HG02610 (cell line): ENCODE measurements around the gene RASSF5.

Source experiments
- ATAC-seq: cut with Tn5 transposase; IDR thresholded peaks from one replicate; pipeline ENCODE4 v1.9.1; 2021; ENCODE audit warnings: mild to moderate bottlenecking, moderate library complexity; ENCODE audit not compliant: unreplicated experiment

Gene RASSF5

DNA sequence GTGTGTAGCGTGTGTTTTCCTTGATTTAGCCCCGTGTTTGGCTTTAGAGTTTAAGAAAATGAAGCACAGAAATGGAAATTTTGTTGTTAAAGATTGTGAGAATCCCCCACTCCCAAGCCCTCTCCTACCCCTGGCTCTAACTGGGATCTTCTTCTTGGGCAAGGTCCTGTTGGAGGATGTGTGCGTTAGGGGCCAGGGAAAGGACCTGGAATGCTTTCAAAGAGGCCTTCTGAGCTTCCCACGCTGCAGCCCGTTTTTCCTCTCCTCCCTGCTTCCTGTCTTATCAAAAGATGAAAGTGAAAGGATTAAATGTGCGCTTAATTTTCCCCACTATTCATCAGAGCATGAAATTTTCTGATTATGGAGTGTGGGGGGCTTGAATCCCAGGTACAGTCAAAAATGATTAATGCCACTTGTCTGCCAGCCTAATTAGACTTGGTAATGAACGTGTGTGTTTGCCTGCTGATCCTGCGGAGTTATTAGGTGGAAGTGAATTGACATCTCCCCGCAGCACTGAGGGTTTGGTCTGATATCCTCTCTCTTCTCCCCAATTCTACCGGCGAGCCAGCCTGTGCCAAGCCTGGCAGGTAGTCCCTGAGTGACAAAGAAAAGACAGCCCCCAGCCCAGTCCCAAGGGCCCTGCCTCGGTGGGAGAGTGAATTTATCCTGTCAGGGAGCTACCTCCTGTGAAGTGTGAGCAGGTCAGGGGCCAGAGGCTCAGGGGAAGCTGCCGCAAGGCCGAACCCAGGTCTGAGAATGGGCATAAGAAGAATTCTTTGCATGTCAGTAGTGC is 4.9 kb downstream of the RASSF5 start:
- ATAC-seq: no peak

DNA sequence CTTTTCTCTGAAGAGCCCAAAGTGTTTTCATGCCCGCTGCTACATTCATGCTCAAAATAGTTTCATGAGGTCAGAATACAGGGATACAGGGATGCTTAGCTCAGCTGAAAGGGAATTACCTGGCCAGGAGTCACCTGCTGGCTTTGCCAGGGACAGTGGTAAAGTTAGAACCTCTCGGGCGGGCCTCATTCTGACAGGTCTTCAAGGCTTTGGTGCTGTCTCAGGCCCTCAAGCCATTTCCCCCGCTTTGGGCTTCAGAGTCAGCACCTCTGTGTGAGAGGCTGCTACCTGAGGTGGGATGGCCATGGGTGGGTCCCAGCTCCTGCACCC is 5.5 kb downstream of the RASSF5 start:
- ATAC-seq: no peak

DNA sequence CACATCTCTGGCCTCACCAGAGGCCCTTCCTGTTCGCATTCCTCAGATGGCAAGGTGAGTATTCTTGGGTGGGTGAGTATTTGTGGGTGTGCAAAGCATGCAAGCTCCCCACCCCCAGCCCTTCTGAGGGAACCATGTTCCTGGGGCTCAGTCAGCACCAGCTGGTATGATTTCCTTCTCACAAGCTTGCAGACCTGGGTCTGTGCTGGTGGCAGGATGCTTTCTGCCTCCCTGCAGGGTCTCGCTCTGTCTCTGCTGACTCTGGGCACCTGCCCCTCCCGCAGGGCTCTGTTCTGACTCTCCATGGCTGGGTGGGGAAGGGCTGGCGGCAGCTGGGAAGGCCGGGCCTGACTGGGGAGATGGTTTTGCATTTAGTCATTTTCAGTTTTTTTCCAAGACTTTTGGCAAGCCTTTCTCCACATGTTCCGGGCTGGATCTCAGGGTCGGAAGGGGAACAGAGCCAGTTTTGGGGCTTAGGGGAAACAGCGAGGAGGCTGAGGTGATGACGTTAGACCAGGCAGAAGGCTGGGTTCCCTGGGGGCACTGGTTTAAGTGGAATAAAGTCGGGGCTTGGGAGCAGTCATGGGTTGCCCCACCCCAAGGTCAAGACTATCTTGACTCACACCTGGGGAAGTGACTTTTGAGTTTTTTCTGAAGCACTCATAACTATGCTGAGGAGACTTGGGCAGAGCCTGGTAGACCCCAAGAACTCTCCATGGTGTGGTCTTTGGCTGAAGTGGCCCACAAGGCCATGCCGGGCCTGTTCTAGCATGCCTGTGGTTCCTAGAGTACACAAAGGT is 6.2 kb downstream of the RASSF5 start:
- no peak for ATAC-seq

DNA sequence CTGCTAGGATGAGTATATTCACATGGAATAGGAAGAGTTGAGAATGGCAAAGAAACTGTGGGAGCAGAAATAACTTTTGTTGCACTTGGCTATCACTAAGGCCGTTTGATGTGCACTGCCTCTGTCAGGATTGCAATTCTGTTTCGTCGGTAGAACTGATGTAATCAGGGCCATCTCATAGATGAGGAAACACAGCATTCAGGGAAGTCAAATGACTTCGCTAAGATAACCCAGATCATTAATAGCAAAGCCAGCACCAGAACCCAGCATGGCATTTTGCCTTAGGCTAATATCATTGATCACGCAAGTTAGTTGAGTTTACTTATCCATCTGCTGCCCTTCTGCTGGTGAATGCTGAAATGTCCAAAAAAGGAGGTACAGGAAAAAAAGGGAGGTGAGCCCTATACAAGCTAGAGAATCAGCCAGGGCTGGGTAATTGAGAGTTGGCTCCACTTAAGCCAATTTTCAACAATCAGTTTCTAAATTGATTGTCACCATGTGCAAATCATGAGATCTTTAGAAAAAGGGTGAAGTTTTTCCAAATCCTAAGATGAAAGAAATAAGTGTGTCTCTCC is 7.6 kb downstream of the RASSF5 start:
- ATAC-seq: no peak

DNA sequence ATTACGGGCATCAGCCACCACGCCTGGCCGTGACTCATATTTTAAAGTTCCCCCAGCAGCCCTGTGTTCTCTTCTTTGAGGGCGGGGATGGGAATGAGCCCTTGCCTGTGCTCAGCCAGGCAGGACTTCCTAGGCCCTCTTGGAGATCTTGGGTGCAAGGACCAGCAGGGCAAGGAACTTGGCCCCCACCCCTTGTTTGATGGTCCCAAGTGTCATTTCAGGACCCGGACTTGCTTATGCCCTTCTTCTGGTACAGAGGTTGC is 9.3 kb downstream of the RASSF5 start:
- ATAC-seq: no peak

DNA sequence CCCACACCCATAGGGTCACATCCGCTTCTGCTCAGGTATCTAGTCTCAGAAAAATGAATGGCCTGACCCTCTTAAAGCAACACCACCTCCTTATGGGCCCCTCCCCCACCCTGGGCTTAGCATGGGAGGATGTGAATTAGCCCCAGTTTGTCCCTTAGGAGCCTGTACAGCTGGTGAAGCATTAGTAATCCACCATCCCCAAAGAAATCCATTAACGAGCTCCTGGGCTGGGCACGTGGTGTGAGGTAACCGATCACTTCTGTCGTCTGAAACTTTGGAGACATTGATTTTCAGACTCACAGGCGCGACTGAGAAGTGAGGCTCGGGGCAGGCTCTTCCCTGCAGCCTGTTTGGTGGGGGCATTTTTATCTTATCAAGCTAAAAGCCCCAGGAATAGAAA is 10.5 kb downstream of the RASSF5 start:
- ATAC-seq: no peak

DNA sequence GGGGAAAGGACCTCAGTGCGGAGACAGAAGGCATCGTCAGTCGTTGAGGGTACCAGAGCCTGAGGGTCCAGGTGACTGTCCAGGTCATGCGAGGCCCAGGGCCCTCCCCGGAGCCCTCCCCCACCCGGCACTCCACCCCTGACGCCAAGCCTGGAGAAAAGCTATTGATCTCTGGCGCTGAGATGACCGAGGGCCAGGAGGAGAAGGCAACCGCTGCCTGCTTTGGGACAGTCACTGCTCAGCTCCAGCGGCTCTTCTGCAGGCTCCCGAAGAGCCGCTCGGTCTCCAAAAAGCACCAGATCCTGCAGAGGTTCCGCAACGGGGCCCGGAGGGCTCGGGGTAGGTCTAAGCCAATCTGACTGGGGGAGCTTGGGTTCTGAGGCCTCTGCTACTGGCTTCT is 10.9 kb downstream of the RASSF5 start:
- ATAC-seq: no peak

DNA sequence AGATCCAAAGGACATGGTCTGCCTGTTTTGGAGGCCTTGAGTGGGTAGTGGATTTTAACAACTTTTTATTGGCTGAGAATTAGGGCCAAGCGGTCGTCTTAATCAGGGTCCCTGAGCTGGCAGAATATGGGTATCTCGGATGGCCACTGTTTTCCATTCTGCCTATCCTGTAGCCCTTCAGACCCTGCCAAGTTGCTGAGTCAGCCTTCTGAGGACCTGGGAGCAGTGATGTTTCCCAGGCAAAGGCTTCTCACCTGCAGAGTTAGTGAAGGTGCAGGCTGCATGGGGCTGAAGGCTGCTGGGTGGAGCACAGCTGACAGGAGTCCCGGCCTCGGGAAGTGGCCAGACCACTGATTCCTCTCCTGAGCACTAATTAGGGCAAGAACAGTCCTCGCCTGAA is 11.4 kb downstream of the RASSF5 start:
- ATAC-seq: no peak

DNA sequence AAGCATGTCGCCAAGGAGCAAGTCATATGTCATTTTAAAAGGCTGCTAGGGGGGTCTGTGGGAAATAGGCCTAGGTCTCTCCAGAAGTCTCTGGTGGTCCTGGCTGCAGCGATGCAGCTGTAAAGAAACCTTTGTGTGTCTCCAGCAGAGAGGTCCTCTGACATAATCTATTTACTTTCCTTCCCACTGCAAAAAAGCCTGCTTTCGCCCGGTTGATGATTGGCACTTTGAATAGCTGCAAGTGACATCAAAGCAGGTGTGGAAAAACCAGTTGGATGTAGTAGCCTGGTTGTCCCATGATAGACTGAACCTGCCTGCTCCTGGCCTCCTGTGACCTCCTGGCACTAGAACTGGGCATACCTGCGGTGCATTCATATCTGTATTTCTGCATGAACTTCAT is 13.8 kb downstream of the RASSF5 start:
- ATAC-seq: no peak

DNA sequence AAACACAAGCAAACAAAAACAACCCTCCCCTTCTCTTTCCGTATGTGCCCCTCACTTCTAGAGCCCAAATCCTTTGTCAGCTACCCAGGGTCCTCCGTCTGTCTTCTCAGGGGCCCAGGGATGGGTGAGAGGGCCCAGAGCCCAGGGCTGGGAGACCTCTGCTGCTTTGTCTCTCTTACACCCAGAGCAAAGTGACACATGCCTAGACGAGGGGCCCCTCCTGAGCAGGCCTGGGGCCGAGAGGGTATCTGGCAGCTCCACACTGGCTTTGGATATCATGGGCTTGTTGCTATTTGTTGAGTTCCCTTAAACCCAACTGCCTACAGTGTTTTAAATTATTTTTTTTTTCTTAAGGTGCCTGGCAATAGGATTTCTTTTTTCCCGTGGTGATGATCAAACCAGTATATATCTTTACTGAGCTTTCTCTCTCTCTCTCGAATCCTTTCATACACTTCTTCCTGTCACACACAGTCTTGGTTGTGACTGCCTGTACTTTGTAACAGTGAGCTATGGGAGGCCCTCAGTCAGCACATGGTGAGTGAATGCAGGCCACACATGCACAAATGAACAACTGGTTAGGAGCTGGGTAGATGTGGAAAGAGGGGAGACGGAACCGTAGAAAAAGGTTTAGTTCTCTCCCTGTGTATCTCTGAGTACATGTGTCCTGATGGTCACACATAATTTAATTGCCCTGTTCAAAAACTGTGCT is 14.5 kb downstream of the RASSF5 start:
- ATAC-seq: no peak

DNA sequence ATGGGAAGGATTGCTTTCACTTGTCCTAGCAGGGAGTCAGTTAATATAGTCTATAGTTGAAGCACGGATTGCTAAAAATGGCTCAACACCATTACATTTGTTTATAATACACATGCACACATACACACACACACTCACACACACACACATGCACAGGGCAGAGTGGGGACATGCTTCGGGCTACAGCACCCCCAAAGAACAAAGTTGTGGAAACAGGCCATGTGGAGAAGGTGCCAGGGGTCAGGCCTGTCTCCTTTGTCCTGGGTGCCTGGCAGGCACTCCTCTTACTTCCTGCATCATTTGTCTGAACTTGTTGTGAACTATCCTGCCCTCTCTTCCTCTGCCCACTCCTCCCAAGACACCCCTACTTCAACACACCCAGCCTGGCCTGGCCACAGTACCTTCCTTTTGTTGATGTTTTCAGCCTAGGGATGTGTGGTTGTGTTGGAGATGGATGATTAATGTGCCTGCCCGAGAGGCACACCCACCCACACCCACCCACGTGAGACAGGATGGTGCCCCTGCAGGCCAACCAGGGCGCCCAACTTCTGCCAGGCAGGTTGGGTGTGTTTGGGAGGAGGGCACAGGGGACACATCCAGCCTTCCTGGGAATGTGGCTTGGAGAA is 17.5 kb downstream of the RASSF5 start:
- ATAC-seq: no peak

DNA sequence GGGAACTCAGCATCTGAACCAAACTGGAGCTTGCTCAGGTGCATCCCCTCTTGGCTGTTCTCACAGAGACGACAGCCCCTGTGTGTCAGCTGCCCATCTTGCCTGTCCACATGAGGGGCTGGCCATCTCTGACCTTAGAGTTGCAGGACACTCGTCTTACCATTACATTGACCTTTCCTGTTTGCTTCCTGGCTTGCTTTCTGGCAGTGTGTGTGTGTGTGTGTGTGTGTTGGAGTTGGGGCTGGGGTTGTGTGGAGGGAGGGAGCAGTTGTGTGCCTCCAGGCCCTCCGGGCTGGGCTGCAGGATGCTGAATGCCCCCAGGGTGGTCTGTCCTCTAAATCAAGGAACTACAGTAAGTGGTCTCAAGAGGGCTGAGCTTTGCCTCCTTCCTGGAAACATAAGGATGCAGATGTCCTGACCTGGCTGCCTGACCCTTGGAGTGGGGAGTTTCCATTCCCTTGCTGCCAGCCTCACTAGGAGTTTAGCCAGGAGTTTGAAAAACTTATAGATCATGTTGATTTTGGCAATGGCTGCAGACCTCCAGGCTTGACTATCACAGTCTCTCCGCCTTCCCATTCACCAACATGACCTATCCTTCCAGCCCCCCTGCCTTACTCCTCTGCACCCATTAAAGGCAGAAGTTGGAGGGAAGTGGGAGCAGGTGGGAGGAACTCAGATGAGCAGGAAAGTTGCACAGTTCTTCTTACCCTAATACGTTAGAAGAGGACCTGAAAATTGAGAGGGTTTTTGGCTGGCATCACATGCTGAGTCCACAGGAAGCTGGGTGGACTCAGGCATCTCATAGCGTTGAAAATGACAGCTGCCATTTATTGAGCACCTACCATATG is 19.0 kb downstream of the RASSF5 start:
- ATAC-seq: no peak

DNA sequence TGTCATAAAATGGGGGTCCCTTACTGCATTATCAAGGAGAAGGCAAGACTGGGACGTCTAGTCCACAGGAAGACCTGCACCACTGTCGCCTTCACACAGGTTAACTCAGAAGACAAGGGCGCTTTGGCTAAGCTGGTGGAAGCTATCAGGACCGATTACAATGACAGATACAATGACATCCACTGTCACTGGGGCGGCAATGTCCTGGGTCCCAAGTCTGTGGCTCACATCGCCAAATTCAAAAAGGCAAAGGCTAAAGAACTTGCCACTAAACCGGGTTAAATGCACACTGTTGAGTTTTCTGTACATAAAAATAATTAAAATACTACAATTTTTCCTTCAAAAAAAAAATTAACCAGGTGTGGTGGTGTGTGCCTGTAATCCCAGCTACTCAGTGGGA is 22.1 kb downstream of the RASSF5 start:
- ATAC-seq: no peak

DNA sequence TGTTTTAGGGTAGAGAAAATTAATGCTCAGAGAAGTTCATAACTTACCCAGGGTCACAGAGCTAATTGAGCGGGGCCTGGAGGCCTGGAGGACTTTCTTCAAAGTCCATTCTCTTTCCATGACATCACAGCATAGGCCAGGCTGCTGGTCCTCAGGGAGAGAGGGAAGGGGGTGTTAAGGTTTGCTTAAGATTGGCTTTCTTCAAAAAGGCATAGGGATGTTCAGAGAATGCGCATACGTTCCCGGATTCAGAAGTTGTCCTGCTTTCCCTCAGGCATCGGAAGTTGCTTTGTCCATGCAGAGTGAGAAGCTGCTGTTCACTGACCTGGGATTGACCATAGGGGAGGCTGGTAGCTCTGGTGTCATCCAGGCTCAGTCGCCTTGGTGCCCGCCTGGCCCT is 25.0 kb downstream of the RASSF5 start:
- ATAC-seq: no peak

DNA sequence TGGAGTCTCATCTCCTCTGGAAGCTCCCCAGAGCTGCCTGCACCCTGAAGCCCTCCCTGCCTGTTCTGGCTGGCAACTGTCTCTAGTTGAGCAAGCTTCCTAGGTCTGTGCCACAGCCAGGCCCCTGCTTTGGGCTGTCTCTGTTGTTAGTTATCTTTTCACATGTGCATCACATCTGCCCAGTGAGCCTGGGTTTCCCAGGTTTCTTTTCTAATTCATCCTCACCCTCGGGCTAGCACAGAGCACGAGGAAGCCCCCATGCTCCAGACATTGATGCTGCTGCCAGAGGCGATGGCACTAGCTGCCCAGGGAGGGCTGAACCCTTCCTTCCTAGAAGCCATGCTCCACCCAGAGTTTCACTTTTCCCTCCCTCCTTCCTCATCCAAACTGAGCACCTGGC is 27.2 kb downstream of the RASSF5 start:
- no peak for ATAC-seq

DNA sequence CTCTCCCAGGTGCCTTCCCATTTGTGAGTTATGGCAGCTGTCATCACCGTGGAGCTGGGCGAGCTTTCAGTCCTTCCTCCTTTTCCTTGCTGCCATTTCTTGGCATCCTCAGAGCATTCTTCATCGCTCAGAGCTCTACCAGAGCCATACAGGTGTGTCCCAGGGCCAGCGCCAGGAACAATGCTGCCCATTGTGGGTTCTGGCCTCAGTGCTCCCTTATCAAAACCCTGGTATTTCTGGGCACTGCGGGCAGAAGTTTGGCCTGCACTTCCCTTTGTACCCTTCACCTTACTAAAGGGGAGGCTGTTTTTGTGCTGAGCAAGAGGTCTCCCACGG is 28.5 kb downstream of the RASSF5 start:
- no peak for ATAC-seq

DNA sequence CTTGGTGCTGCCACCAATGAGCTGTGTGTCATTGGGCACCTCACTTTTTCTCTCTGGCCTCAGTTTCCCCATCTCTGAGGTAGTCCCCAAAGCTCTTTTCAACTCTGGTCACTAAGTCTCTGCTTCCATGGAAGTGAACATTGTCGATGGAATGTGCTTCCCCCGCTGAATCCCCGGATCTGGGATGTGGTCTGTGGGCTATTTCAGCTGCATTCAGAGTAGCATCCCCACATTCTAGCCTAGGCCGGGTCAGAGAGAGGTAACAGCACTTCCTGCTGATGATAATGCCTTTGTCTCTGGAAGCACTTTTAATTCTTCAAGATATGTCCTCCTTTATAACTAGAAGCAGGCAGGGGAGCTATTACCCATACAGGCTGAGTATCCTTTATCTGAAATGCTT is 29.8 kb downstream of the RASSF5 start:
- ATAC-seq: no peak

DNA sequence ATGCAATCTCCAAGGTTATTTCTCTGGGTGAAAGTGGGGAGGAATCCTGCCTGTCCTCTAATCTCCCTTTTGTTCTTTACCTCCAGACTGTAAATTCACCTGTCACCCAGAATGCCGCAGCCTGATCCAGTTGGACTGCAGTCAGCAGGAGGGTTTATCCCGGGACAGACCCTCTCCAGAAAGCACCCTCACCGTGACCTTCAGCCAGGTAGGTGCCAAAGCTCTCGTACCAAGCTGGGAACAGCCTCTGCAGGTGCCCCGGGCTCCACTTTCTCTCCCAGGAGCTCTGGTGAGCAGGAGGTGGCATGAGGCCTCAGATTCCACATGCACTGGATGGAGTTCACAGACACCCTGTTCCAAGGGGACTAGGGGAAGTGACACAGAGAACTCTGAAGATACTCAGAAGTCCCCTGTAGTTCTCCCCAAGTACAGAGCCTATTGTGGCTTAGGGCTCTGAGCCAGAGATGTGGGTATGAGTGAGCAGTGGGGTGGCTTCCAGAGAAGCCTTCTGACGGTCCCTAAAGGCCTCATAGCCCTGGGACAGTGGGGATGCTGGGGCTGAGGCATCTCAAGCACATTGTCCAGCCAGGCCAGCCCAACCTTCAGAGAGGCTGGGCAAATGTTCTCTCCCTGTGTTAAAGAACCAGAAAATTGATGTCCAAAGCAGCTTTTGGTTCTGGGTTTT is 30.9 kb downstream of the RASSF5 start:
- ATAC-seq: no peak

DNA sequence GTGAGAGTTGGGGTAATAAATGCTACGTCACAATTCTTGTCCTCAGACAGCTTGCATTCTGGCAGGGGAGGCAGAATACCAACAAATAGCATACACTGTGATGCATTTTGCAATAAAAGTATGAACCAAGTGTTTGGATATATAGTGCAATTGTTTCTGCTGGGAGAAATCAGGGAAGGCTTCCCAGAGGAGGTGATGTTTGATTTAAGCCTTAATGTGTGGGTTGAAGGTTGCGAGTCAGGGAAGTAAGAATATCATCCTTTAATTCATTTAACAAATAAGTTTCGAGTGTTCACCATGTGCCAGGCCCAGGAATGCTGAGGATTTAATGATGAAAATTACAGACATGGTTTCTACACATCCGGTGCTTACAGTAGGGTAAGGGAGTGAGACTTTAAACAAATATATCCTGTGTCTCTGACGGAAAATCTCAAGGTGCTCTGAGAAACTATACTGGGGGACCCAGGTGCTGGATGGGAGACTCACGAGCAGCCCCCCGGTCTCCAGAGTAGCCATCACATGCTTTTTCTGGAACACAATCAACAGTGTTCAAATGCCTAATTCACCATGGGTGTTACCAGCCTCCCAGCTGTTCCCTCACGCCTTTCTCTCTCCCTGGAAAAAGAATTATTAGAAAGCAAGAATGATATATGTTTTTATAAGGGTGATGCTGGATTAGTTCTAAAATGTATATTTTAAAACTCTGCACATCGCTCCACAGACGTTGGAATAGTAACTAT is 31.7 kb downstream of the RASSF5 start:
- ATAC-seq: no peak
